ENCODE measurements around the gene C1D. TPM values are rescaled to one million over a fixed set of nuclear protein-coding genes. Genes with fewer than 3 reads are reported as not detected.

The C1D gene
- total and polyA plus RNA-seq, 2 experiments from 2014 or later: 30.1 to 39.7 TPM

GRCh38 chr2:68041704-68042245 lies 21.0 kb downstream of the C1D start (continued):
- TF ChIP-seq EZH2 (IDR thresholded peaks at IDR 0.05; ENCODE audit: low read depth, unreplicated experiment): no peak
- TF ChIP-seq POLR2AphosphoS5 (IDR thresholded peaks at IDR 0.05; ENCODE audit: low read depth): no peak
- TF ChIP-seq ZNF114 (CRISPR knock-in tag; IDR thresholded peaks at IDR 0.05): no peak
- no peak for TF ChIP-seq ZNF331 (CRISPR knock-in tag; IDR thresholded peaks at IDR 0.05; ENCODE audit: low read depth)

- Mint-ChIP-seq H3K27ac (no peak overlapping the region), H3K27me3 (ENCODE audit: insufficient read depth, low read depth, poor library complexity) (peaks cover 2% of the 10 kb centered on the region), H3K9me3 (no peaks in the 10 kb centered on the region), H3K4me3 (no peak overlapping the region), H3K4me1 (no peaks in the 10 kb centered on the region), H3K36me3 (ENCODE audit: low read depth) (no peaks in the 10 kb centered on the region)
- H3K36me3 ChIP-seq (ENCODE audit: insufficient read depth): no peaks in the 10 kb centered on the region
- DNase-seq (ENCODE audit: low spot score): no peak
- H3K79me2 ChIP-seq (replicated peaks; ENCODE audit: insufficient read depth): no peaks in the 10 kb centered on the region
- H3K27ac ChIP-seq (ENCODE audit: low read depth): no peak overlapping the region
- ATAC-seq: no peak
- no peak overlapping the region for H3K4me2 ChIP-seq
- no peaks in the 10 kb centered on the region for H3K9me2 ChIP-seq (ENCODE audit: insufficient read depth)
- H3K27me3 ChIP-seq (ENCODE audit: insufficient read depth): no peaks in the 10 kb centered on the region
- no peak overlapping the region for H2AFZ ChIP-seq
- H4K20me1 ChIP-seq (replicated peaks; ENCODE audit: insufficient read depth): no peaks in the 10 kb centered on the region
- H3K4me1 ChIP-seq (ENCODE audit: insufficient read depth): no peaks in the 10 kb centered on the region
- TF ChIP-seq REST (IDR thresholded peaks at IDR 0.05; ENCODE audit: unreplicated experiment) (no peak), ZNF114 (CRISPR knock-in tag; IDR thresholded peaks at IDR 0.05) (no peak), ETS1 (IDR thresholded peaks at IDR 0.05) (no peak), CREB1 (CRISPR knock-in tag; IDR thresholded peaks at IDR 0.05; ENCODE audit: low read depth) (no peak), ZNF462 (CRISPR knock-in tag; IDR thresholded peaks at IDR 0.05) (no peak), POLR2AphosphoS5 (IDR thresholded peaks at IDR 0.05; ENCODE audit: low read depth) (no peak), NANOG (IDR thresholded peaks at IDR 0.05; ENCODE audit: borderline replicate concordance) (no peak), EZH2 (IDR thresholded peaks at IDR 0.05; ENCODE audit: low read depth, unreplicated experiment) (no peak)
- H3F3A ChIP-seq (replicated peaks; ENCODE audit: low read depth): no peaks in the 10 kb centered on the region
- no peak overlapping the region for H3K4me3 ChIP-seq
Measured at GRCh38 chr2:68040078-68040477, 22.7 kb downstream of the C1D start.

Data from GM23338 (cell line).